ENCODE results near the gene TGFB2.

The TGFB2 gene

DNA sequence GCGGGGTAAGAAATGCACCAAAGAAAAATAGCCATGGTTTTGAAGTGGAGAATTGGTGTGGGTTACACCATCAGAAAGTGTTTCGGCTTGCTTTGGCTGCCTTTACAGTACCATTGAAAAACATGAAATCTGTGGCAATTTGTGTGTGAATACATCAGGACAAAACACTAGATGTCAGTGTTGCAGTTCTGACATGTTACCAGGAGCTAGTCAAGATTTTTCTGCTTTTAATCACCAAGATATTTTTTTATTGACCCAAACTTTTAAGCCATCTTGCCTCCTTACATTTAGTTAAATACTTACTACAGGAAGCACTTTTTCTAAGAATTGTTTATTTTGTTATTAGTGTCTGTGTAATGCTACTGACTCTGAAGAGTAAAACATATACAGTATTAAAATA lies 45.7 kb upstream of the TGFB2 start:
- TF ChIP-seq TEAD4 (IDR thresholded peaks at IDR 0.05) (no peak), EGR1 (IDR thresholded peaks at IDR 0.05) (no peak), TCF12 (IDR thresholded peaks at IDR 0.05; ENCODE audit: low read depth) (no peak), RAD21 (IDR thresholded peaks at IDR 0.05; ENCODE audit: low read depth) (peak; percentile 27; the same call in 1 of the 2 replicates), EP300 (IDR thresholded peaks at IDR 0.05; ENCODE audit: borderline replicate concordance) (no peak), CREB1 (IDR thresholded peaks at IDR 0.05; ENCODE audit: low read depth) (no peak), CEBPB (IDR thresholded peaks at IDR 0.05) (no peak)

DNA sequence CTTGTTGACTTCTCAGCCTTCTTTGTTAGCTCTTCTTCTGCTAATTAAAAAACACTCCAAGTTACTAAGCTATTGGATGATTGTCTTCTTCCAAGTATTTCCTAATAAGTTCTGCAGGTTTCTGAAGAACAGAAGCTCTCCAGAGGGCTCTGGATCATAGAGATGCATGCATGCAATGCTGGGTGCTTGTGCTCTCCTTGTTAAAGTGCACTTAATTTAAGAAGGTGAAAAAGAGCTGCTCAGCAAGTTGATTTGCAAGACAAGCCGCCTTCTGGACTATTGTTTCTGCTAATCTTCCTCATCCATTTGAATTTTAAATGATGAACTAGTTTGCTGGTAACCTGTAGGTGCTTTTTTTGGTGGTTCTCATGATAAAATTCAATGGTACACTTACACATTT lies 43.9 kb upstream of the TGFB2 start:
- no peak for TF ChIP-seq TAF1 (IDR thresholded peaks at IDR 0.05; ENCODE audit: low read depth)
- TF ChIP-seq ZBTB7A (IDR thresholded peaks at IDR 0.05; ENCODE audit: low read depth) = no peak
- no peak for TF ChIP-seq EGR1 (IDR thresholded peaks at IDR 0.05)
- no peak for TF ChIP-seq TEAD4 (IDR thresholded peaks at IDR 0.05)
- TF ChIP-seq, protein P1, sequence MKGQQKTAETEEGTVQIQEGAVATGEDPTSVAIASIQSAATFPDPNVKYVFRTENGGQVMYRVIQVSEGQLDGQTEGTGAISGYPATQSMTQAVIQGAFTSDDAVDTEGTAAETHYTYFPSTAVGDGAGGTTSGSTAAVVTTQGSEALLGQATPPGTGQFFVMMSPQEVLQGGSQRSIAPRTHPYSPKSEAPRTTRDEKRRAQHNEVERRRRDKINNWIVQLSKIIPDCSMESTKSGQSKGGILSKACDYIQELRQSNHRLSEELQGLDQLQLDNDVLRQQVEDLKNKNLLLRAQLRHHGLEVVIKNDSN (IDR thresholded peaks at IDR 0.05) = no peak
- TF ChIP-seq YY1 (IDR thresholded peaks at IDR 0.05; ENCODE audit: low read depth) = no peak
- TF ChIP-seq, protein P2, sequence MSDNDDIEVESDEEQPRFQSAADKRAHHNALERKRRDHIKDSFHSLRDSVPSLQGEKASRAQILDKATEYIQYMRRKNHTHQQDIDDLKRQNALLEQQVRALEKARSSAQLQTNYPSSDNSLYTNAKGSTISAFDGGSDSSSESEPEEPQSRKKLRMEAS (IDR thresholded peaks at IDR 0.05) = no peak
- no peak for TF ChIP-seq TCF12 (IDR thresholded peaks at IDR 0.05; ENCODE audit: low read depth)
- TF ChIP-seq CEBPB (IDR thresholded peaks at IDR 0.05) = no peak
- TF ChIP-seq EP300 (IDR thresholded peaks at IDR 0.05; ENCODE audit: borderline replicate concordance) = no peak
- no peak for TF ChIP-seq RAD21 (IDR thresholded peaks at IDR 0.05; ENCODE audit: low read depth)
- TF ChIP-seq, protein P3, sequence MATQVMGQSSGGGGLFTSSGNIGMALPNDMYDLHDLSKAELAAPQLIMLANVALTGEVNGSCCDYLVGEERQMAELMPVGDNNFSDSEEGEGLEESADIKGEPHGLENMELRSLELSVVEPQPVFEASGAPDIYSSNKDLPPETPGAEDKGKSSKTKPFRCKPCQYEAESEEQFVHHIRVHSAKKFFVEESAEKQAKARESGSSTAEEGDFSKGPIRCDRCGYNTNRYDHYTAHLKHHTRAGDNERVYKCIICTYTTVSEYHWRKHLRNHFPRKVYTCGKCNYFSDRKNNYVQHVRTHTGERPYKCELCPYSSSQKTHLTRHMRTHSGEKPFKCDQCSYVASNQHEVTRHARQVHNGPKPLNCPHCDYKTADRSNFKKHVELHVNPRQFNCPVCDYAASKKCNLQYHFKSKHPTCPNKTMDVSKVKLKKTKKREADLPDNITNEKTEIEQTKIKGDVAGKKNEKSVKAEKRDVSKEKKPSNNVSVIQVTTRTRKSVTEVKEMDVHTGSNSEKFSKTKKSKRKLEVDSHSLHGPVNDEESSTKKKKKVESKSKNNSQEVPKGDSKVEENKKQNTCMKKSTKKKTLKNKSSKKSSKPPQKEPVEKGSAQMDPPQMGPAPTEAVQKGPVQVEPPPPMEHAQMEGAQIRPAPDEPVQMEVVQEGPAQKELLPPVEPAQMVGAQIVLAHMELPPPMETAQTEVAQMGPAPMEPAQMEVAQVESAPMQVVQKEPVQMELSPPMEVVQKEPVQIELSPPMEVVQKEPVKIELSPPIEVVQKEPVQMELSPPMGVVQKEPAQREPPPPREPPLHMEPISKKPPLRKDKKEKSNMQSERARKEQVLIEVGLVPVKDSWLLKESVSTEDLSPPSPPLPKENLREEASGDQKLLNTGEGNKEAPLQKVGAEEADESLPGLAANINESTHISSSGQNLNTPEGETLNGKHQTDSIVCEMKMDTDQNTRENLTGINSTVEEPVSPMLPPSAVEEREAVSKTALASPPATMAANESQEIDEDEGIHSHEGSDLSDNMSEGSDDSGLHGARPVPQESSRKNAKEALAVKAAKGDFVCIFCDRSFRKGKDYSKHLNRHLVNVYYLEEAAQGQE (IDR thresholded peaks at IDR 0.05; ENCODE audit: low read depth) = no peak
- TF ChIP-seq NFIC (IDR thresholded peaks at IDR 0.05) = no peak
- TF ChIP-seq FOXM1 (IDR thresholded peaks at IDR 0.05; ENCODE audit: borderline replicate concordance, low read depth) = no peak
- no peak for TF ChIP-seq CREB1 (IDR thresholded peaks at IDR 0.05; ENCODE audit: low read depth)

DNA sequence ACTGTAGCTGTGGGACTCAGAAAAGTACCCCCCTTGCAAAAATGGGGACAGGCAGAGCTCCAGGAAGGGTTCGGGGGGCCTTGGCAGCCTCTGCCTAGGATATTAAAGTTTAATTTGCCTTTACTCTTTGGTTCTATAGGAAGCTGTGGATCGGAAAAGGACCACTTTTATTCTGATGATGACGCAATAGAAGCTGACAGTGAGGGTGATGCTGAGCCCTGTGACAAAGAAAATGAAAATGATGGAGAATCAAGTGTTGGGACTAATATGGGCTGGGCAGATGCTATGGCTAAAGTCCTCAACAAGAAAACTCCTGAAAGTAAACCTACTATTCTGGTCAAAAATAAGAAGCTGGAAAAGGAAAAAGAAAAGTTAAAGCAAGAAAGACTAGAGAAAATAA lies 43.0 kb upstream of the TGFB2 start:
- TF ChIP-seq FOXM1 (IDR thresholded peaks at IDR 0.05; ENCODE audit: borderline replicate concordance, low read depth) (no peak), CEBPB (IDR thresholded peaks at IDR 0.05) (peak; percentile 51; the same call in 1 of the 2 replicates)

DNA sequence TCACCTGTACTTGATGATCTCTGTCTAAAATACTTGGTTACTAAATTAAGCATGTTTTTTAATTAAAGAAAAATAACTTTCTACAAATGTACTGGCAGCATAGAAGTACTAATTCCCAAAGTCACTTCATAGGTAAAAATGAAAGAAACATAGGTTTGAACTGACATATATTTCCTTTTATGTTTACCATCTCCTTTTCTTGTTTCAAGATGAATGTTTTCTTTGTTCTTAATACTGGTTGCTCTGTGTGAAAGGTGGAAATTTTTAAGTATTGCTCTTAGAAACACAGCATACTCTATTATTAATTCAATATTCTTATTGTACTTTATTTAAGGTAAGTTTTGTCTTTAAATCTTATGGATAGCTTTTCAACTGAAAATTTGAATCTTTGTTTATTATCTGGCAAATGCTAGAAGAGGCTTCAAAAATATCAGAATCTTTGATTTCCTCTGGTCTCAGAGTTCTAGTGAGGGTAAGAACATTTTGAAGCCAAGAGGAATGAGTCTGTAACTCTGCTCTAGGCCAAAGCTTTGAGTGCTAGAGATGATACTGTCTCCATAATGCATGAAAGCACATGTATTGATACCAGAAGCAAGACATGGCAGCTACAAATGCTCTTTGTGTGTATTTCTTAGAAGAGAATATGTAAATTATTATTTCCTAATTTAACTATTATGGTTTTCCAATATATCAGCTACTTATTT lies 41.8 kb upstream of the TGFB2 start:
- TF ChIP-seq TCF12 (IDR thresholded peaks at IDR 0.05; ENCODE audit: low read depth) (no peak), NFIC (IDR thresholded peaks at IDR 0.05) (no peak), ZBTB7A (IDR thresholded peaks at IDR 0.05; ENCODE audit: low read depth) (no peak), CEBPB (IDR thresholded peaks at IDR 0.05) (no peak), TEAD4 (IDR thresholded peaks at IDR 0.05) (no peak), EP300 (IDR thresholded peaks at IDR 0.05; ENCODE audit: borderline replicate concordance) (no peak), EGR1 (IDR thresholded peaks at IDR 0.05) (no peak), YY1 (IDR thresholded peaks at IDR 0.05; ENCODE audit: low read depth) (no peak), CREB1 (IDR thresholded peaks at IDR 0.05; ENCODE audit: low read depth) (no peak), TAF1 (IDR thresholded peaks at IDR 0.05; ENCODE audit: low read depth) (no peak)
- TF ChIP-seq, protein P1 (IDR thresholded peaks at IDR 0.05) = no peak
- TF ChIP-seq, protein P2 (IDR thresholded peaks at IDR 0.05) = no peak
- TF ChIP-seq, protein P3 (IDR thresholded peaks at IDR 0.05; ENCODE audit: low read depth) = no peak

DNA sequence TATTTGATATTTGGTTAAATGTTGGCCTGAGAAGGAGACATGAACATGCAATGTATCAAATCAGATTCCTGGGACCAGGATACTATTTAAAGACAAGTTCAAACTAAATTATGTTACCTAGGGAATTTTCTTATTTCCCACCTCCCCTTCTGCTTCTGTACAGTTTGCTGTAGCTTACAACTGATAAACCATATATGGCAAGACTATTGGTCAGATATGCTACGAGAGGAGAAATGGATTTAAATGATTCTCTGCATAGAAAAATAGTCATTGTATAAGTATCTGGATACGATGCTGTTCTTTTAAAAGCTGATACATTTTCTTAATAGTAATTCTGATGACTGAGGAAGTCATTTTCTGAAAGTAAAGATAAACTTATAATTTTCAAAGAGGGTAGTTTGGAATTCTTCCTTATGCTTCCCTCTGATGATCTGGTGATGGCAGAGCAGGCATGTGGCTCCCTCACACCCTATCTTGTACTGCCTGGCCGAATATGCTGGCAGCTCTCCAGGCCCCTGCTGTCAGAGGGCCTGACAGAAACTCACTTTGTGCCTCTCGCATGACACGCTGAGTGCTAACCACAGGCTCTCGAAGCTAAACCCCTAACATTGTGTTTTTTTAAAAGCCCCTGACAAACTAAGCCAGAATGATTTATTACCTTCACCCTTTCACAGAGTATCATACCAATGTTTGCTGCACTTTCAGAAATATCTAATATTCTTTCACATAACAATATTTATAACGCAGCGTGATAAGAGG lies 40.7 kb upstream of the TGFB2 start:
- TF ChIP-seq YY1 (IDR thresholded peaks at IDR 0.05; ENCODE audit: low read depth) (no peak), EGR1 (IDR thresholded peaks at IDR 0.05) (no peak), NFIC (IDR thresholded peaks at IDR 0.05) (peak; percentile 77), TAF1 (IDR thresholded peaks at IDR 0.05; ENCODE audit: low read depth) (no peak), CEBPB (IDR thresholded peaks at IDR 0.05) (no peak), ZBTB7A (IDR thresholded peaks at IDR 0.05; ENCODE audit: low read depth) (no peak), CREB1 (IDR thresholded peaks at IDR 0.05; ENCODE audit: low read depth) (no peak), TCF12 (IDR thresholded peaks at IDR 0.05; ENCODE audit: low read depth) (no peak), TEAD4 (IDR thresholded peaks at IDR 0.05) (no peak), RAD21 (IDR thresholded peaks at IDR 0.05; ENCODE audit: low read depth) (no peak)
- TF ChIP-seq, protein P1 (IDR thresholded peaks at IDR 0.05) = no peak
- TF ChIP-seq, protein P2 (IDR thresholded peaks at IDR 0.05) = peak; percentile 65
- TF ChIP-seq, protein P3 (IDR thresholded peaks at IDR 0.05; ENCODE audit: low read depth) = no peak

Measured in Ishikawa (cell line).